ENCODE data around the gene NUP214.

DNA sequence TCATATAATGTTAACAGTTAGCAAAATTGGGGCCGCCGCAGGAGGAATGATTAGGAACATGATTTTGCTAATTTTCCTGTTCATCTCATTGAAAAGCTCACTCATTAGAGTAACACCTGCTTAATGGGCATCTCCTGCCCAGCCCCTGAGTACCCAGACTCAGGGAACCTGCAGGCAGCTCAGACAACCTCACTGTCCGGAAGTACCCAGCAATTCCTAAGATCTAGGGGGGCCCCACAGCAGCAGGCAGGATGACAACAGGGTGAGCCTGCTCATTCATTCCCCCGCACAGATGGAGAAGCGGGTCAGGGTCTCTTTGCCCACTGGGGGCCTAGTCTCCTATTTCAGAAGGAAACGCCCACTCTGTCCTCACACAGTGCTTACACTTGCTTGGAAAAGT, 138.3 kb downstream of the NUP214 start:
- TF ChIP-seq, protein P1, sequence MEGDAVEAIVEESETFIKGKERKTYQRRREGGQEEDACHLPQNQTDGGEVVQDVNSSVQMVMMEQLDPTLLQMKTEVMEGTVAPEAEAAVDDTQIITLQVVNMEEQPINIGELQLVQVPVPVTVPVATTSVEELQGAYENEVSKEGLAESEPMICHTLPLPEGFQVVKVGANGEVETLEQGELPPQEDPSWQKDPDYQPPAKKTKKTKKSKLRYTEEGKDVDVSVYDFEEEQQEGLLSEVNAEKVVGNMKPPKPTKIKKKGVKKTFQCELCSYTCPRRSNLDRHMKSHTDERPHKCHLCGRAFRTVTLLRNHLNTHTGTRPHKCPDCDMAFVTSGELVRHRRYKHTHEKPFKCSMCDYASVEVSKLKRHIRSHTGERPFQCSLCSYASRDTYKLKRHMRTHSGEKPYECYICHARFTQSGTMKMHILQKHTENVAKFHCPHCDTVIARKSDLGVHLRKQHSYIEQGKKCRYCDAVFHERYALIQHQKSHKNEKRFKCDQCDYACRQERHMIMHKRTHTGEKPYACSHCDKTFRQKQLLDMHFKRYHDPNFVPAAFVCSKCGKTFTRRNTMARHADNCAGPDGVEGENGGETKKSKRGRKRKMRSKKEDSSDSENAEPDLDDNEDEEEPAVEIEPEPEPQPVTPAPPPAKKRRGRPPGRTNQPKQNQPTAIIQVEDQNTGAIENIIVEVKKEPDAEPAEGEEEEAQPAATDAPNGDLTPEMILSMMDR (IDR thresholded peaks at IDR 0.05) = no peak
- TF ChIP-seq POLR2A (IDR thresholded peaks at IDR 0.05) (no peak), EP300 (IDR thresholded peaks at IDR 0.05) (no peak)
